IMR-90 (cell line): ENCODE results near the gene BNIP3. TPM values are rescaled to one million over a fixed set of nuclear protein-coding genes. Genes with fewer than 3 reads are reported as not detected.

Experiments used
- ATAC-seq: fragments of 200-7000 bp; cut with Tn5 transposase; 2 replicates; pipeline ENCODE4 v1.9.1; 2020; ENCODE audit warnings: low read depth, mild to moderate bottlenecking, moderate library complexity
- BruUV-seq: library from RNA; stranded (reverse); fragments of 400-500 nt; replicated peaks from 2 replicates; lab custom pipeline; 2021; lab: Mats Ljungman, UMichigan
- CTCF ChIA-PET: fragments of 300-600 bp; formaldehyde crosslinking; extraction: SDS; loops from one replicate; lab custom pipeline; 2021; ENCODE audit warnings: antibody characterized with exemption; lab: Yijun Ruan, JAX
- POLR2A ChIA-PET: fragments of 300-600 bp; sonication (Branson Sonifier 250); formaldehyde crosslinking; loops from one replicate; lab custom pipeline; 2022; ENCODE audit warnings: antibody characterized with exemption; ENCODE audit not compliant: unreplicated experiment; lab: Charles Lee
- DNase-seq: peaks from one replicate; pipeline ENCODE4 v3.0.0; 2013
- H2AFZ ChIP-seq: replicated peaks from 2 replicates; pipeline ENCODE3; 2013; ENCODE audit warnings: low read length, mild to moderate bottlenecking; ENCODE audit not compliant: poor library complexity
- H2AK5ac ChIP-seq: 2 replicates; pipeline ENCODE4 v1.6.1; 2013; ENCODE audit warnings: low read depth, low read length, inconsistent platforms
- H2AK9ac ChIP-seq: replicated peaks from 2 replicates; pipeline ENCODE3; 2013; ENCODE audit warnings: mild to moderate bottlenecking, low read depth, low read length, moderate library complexity; ENCODE audit not compliant: poor library complexity
- H2BK120ac ChIP-seq: 2 replicates; pipeline ENCODE4 v1.6.1; 2013; ENCODE audit warnings: low read depth, low read length, inconsistent platforms
- H2BK15ac ChIP-seq: 3 replicates; pipeline ENCODE4 v1.6.1; 2013; ENCODE audit warnings: low read depth, low read length, inconsistent platforms
- H2BK20ac ChIP-seq: 2 replicates; pipeline ENCODE4 v1.6.1; 2013; ENCODE audit warnings: low read depth, mild to moderate bottlenecking, inconsistent platforms, low read length, moderate library complexity
- H2BK5ac ChIP-seq: 2 replicates; pipeline ENCODE4 v1.6.1; 2013; ENCODE audit warnings: mild to moderate bottlenecking, low read depth, low read length, inconsistent platforms; ENCODE audit not compliant: poor library complexity, severe bottlenecking
- H3K14ac ChIP-seq: replicated peaks from 2 replicates; pipeline ENCODE4 v1.6.1; 2013; ENCODE audit warnings: low read depth, low read length, inconsistent platforms
- H3K18ac ChIP-seq: 2 replicates; pipeline ENCODE4 v1.6.1; 2013; ENCODE audit warnings: low read depth, low read length, control low read depth
- H3K23ac ChIP-seq: 2 replicates; pipeline ENCODE4 v1.6.1; 2013; ENCODE audit warnings: low read depth, low read length, inconsistent platforms
- H3K27ac ChIP-seq: 2 replicates; pipeline ENCODE4 v1.5.1; 2013; ENCODE audit warnings: mild to moderate bottlenecking, control low read depth, low read length; ENCODE audit not compliant: insufficient read depth
- H3K27me3 ChIP-seq: 2 replicates; pipeline ENCODE4 v1.6.1; 2013; ENCODE audit warnings: low read length; ENCODE audit not compliant: control insufficient read depth, insufficient read depth
- H3K36me3 ChIP-seq: 2 replicates; pipeline ENCODE4 v1.6.1; 2013; ENCODE audit warnings: low read length, mixed read lengths; ENCODE audit not compliant: control insufficient read depth, insufficient read depth
- H3K4ac ChIP-seq: 2 replicates; pipeline ENCODE4 v1.6.1; 2013; ENCODE audit warnings: low read depth, low read length, inconsistent platforms
- H3K4me1 ChIP-seq: 2 replicates; pipeline ENCODE4 v1.6.1; 2013; ENCODE audit warnings: low read length, mixed read lengths; ENCODE audit not compliant: control insufficient read depth, insufficient read depth
- H3K4me2 ChIP-seq: 2 replicates; pipeline ENCODE4 v1.6.1; 2013; ENCODE audit warnings: low read depth, mild to moderate bottlenecking, control low read depth, low read length, moderate library complexity
- H3K4me3 ChIP-seq: 2 replicates; pipeline ENCODE4 v1.5.1; 2013; ENCODE audit warnings: low read depth, mild to moderate bottlenecking, control low read depth, low read length, moderate library complexity; ENCODE audit not compliant: insufficient read depth
- H3K56ac ChIP-seq: 2 replicates; pipeline ENCODE4 v1.6.1; 2013; ENCODE audit warnings: low read length, inconsistent platforms; ENCODE audit not compliant: insufficient read depth; ENCODE audit errors: extremely low read depth
- H3K79me1 ChIP-seq, 2 experiments: 2 replicates each; pipeline ENCODE4 v1.6.1; 2013; ENCODE audit warnings: low read length in 2 of 2, inconsistent platforms in 1 of 2, low read depth in 1 of 2
- H3K9ac ChIP-seq: 2 replicates; pipeline ENCODE4 v1.6.1; 2013; ENCODE audit warnings: low read depth, low read length, control low read depth
- H3K9me1 ChIP-seq: 2 replicates; pipeline ENCODE4 v1.6.1; 2013; ENCODE audit warnings: low read length, inconsistent platforms; ENCODE audit not compliant: insufficient read depth
- H3K9me3 ChIP-seq: 2 replicates; pipeline ENCODE4 v1.6.1; 2013; ENCODE audit warnings: low read length; ENCODE audit not compliant: control insufficient read depth, insufficient read depth
- H4K20me1 ChIP-seq: 2 replicates; pipeline ENCODE4 v1.6.1; 2013; ENCODE audit warnings: low read length, inconsistent platforms; ENCODE audit not compliant: insufficient read depth
- H4K5ac ChIP-seq: 2 replicates; pipeline ENCODE4 v1.6.1; 2013; ENCODE audit warnings: mild to moderate bottlenecking, low read depth, low read length, control low read depth
- H4K8ac ChIP-seq, 2 experiments: 2 replicates each; pipeline ENCODE4 v1.6.1; 2013; ENCODE audit warnings: low read depth in 2 of 2, low read length in 2 of 2, control low read depth in 1 of 2, inconsistent platforms in 1 of 2
- H4K91ac ChIP-seq: 2 replicates; pipeline ENCODE4 v1.6.1; 2013; ENCODE audit warnings: low read depth, low read length, inconsistent platforms; ENCODE audit not compliant: insufficient read depth
- CEBPB ChIP-seq: IDR thresholded peaks from 2 replicates; pipeline ENCODE4 v1.6.1; 2012; ENCODE audit warnings: low read depth, low read length, improper control_type of control experiment
- CHD1 ChIP-seq: IDR thresholded peaks from 2 replicates; pipeline ENCODE4 v1.6.1; 2012; ENCODE audit warnings: low read depth, low read length, improper control_type of control experiment
- CTCF ChIP-seq: conservative IDR thresholded peaks from 2 replicates; pipeline ENCODE4 v1.5.1; 2012; ENCODE audit warnings: mild to moderate bottlenecking, low read depth, low read length, improper control_type of control experiment
- FOS ChIP-seq: fragments of 150-350 bp; IDR thresholded peaks from 2 replicates; pipeline ENCODE4 v1.6.1; 2016; ENCODE audit warnings: low read depth, low read length
- MAFK ChIP-seq: IDR thresholded peaks from 2 replicates; pipeline ENCODE4 v1.6.1; 2012; ENCODE audit warnings: low read depth, low read length, improper control_type of control experiment
- MAZ ChIP-seq: IDR thresholded peaks from 2 replicates; pipeline ENCODE4 v1.6.1; 2012; ENCODE audit warnings: low read depth, mild to moderate bottlenecking, low read length, improper control_type of control experiment, moderate library complexity, borderline replicate concordance
- MXI1 ChIP-seq: IDR thresholded peaks from 2 replicates; pipeline ENCODE4 v1.6.1; 2012; ENCODE audit warnings: low read depth, mild to moderate bottlenecking, low read length, moderate library complexity, borderline replicate concordance
- RAD21 ChIP-seq: IDR thresholded peaks from 2 replicates; pipeline ENCODE4 v1.6.1; 2012; ENCODE audit warnings: low read length, improper control_type of control experiment
- SMC3 ChIP-seq: fragments of 150-350 bp; IDR thresholded peaks from 2 replicates; pipeline ENCODE4 v1.6.1; 2016; ENCODE audit warnings: low read depth, mild to moderate bottlenecking, antibody characterized with exemption, low read length, moderate library complexity
- USF2 ChIP-seq: fragments of 150-350 bp; IDR thresholded peaks from 2 replicates; pipeline ENCODE4 v1.6.1; 2017; ENCODE audit warnings: mild to moderate bottlenecking, antibody characterized with exemption, low read length, low read depth
- WGBS, 2 experiments: methylation state at CpG; one replicate each; pipeline versions ENCODE4 v1.1.5 to v1.1.7; 2013; ENCODE audit warnings: missing lambda C conversion rate in 2 of 2; ENCODE audit not compliant: insufficient read length in 1 of 2; ENCODE audit errors: extremely low coverage in 2 of 2; 5-methylcytosine and 5-hydroxymethylcytosine counted together
- dilution Hi-C: fragments of 300-500 bp; cut with HindIII; formaldehyde crosslinking; loops from one replicate; pipeline ENCODE4 v1.14.3; 2018; ENCODE audit warnings: low sequenced_read_pairs; ENCODE audit not compliant: unreplicated experiment
- in situ Hi-C: fragments of 300-500 bp; cut with MboI; formaldehyde crosslinking; loops from 3 replicates; pipeline ENCODE4 v1.14.3; 2019; ENCODE audit warnings: low sequenced_read_pairs, inconsistent platforms, mixed read lengths
- intact Hi-C: fragments of 100-400 bp; cut with micrococcal nuclease; formaldehyde crosslinking; loops from 2 replicates; pipeline ENCODE4 v1.10.0; 2022
- polyA plus RNA-seq, 3 experiments: library from polyadenylated mRNA; depleted of rRNA; stranded (reverse); fragments of >200 nt; gene quantifications; 2 replicates each; pipeline ENCODE4 v1.2.3, GENCODE V29; 2012; ENCODE audit warnings: low replicate concordance in 1 of 3
- total RNA-seq: library from RNA; depleted of rRNA; stranded (reverse); fragments of >200 nt; gene quantifications from 2 replicates; pipeline ENCODE4 v1.2.3, GENCODE V29; 2012

Gene BNIP3
- total and polyA plus RNA-seq, 2 of the 4 experiments (the other 2 are of a cell fraction): 134 to 211 TPM

DNA sequence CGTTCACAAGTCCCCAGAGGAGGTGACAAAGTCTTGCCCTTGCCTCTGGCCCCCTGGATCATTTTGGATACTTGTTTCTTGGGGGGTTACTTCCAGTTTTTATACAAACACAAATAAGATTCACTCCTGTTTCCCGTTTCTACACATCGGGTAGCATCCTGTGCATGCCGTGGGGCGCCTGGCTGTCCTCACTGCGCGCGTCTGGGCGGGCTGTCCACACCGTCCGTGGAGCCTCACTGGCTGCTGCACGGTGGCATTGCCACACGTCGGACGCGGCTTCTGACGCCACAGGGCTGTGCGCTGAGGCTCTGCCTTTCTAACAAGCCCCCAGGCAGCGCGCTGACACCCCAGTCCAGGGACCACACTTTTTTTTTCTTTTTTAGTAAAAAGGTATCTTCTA is 18.4 kb downstream of the BNIP3 start:
- no peak overlapping the region for H2AK5ac ChIP-seq
- peaks cover 30% of the 10 kb centered on the region for H4K20me1 ChIP-seq
- H3K36me3 ChIP-seq: peaks cover 27% of the 10 kb centered on the region
- no peak overlapping the region for H3K18ac ChIP-seq
- H2BK120ac ChIP-seq: no peak overlapping the region
- no peaks in the 10 kb centered on the region for H3K27me3 ChIP-seq
- no peak for ATAC-seq
- no peak overlapping the region for H3K4me3 ChIP-seq
- no peak overlapping the region for H4K5ac ChIP-seq
- in situ Hi-C loops: no loop called here
- H3K4me2 ChIP-seq: no peak overlapping the region
- intact Hi-C loops: no loop called here
- no peak overlapping the region for H2BK5ac ChIP-seq
- no peak for DNase-seq
- no peak overlapping the region for H2BK20ac ChIP-seq
- no TSS peak for BruUV-seq
- no peaks in the 10 kb centered on the region for H3K4me1 ChIP-seq
- no peak overlapping the region for H4K91ac ChIP-seq
- H3K9me3 ChIP-seq: no peaks in the 10 kb centered on the region
- H3K9ac ChIP-seq: no peak overlapping the region
- no peaks in the 10 kb centered on the region for H3K9me1 ChIP-seq
- H2AK9ac ChIP-seq: no peak overlapping the region
- dilution Hi-C loops: no loop called here
- H4K8ac ChIP-seq: no peak overlapping the region
- TF ChIP-seq RAD21 (no peak), CHD1 (no peak), MAZ (no peak), USF2 (no peak), MXI1 (no peak), FOS (no peak), SMC3 (no peak), MAFK (no peak), CEBPB (no peak), CTCF (no peak)
- no peak overlapping the region for H3K27ac ChIP-seq
- H3K56ac ChIP-seq: no peak overlapping the region
- H2AFZ ChIP-seq: no peak overlapping the region
- no peak overlapping the region for H2BK15ac ChIP-seq
- H3K79me1 ChIP-seq: peaks cover 9 to 21% of the 10 kb centered on the region in 2 experiments
- ChIA-PET CTCF (no interaction called here), POLR2A (no interaction called here)
- no peak overlapping the region for H3K23ac ChIP-seq
- 96% methylated on average over 14 of the region's 20 CpGs; no CpG with 5 or more reads in 1 of the 2 experiments for WGBS, 2 experiments
- H3K14ac ChIP-seq: no peak overlapping the region
- no peak overlapping the region for H3K4ac ChIP-seq
